Measurements from ENCODE around the gene TM2D3.
"Not testable (repeated sequence)": the region's sequence is repeated elsewhere in the genome, so short reads cannot be mapped to it uniquely, and the experiment has no call there.

The TM2D3 gene

GRCh38 chr15:101626729-101627128 is 25.5 kb downstream of the TM2D3 start:
- not testable (repeated sequence) for H3K4me3 ChIP-seq (ENCODE audit: insufficient read depth, low read depth, low read length, poor library complexity, severe bottlenecking); H3K4me1 ChIP-seq (ENCODE audit: control insufficient read depth, insufficient read depth, low read length, poor library complexity, severe bottlenecking); H3K36me3 ChIP-seq (ENCODE audit: control insufficient read depth, insufficient read depth, low read length); H3K27me3 ChIP-seq (replicated peaks; ENCODE audit: control insufficient read depth, insufficient read depth, low read length, poor library complexity, severe bottlenecking); DNase-seq; H3K9me3 ChIP-seq (ENCODE audit: control insufficient read depth, low read length); H3K27ac ChIP-seq (ENCODE audit: insufficient read depth, low read length, poor library complexity, severe bottlenecking)

GRCh38 chr15:101625980-101626379 is 26.2 kb downstream of the TM2D3 start:
- Histone ChIP-seq H3K27me3 (replicated peaks; ENCODE audit: control insufficient read depth, insufficient read depth, low read length, poor library complexity, severe bottlenecking) (no peaks in the 10 kb centered on the region), H3K36me3 (ENCODE audit: control insufficient read depth, insufficient read depth, low read length) (peaks cover 2% of the 10 kb centered on the region), H3K27ac (ENCODE audit: insufficient read depth, low read length, poor library complexity, severe bottlenecking) (no peak overlapping the region), H3K4me3 (ENCODE audit: insufficient read depth, low read depth, low read length, poor library complexity, severe bottlenecking) (no peak overlapping the region), H3K9me3 (ENCODE audit: control insufficient read depth, low read length) (no peaks in the 10 kb centered on the region), H3K4me1 (ENCODE audit: control insufficient read depth, insufficient read depth, low read length, poor library complexity, severe bottlenecking) (peaks cover 8% of the 10 kb centered on the region)
- no peak for DNase-seq

- H3K4me1 ChIP-seq (ENCODE audit: control insufficient read depth, insufficient read depth, low read length, poor library complexity, severe bottlenecking): peaks cover 8% of the 10 kb centered on the region
- H3K9me3 ChIP-seq (ENCODE audit: control insufficient read depth, low read length): no peaks in the 10 kb centered on the region
- H3K4me3 ChIP-seq (ENCODE audit: insufficient read depth, low read depth, low read length, poor library complexity, severe bottlenecking): no peak overlapping the region
- no peak for DNase-seq
- no peak overlapping the region for H3K27ac ChIP-seq (ENCODE audit: insufficient read depth, low read length, poor library complexity, severe bottlenecking)
- peaks cover 5% of the 10 kb centered on the region for H3K36me3 ChIP-seq (ENCODE audit: control insufficient read depth, insufficient read depth, low read length)
- H3K27me3 ChIP-seq (replicated peaks; ENCODE audit: control insufficient read depth, insufficient read depth, low read length, poor library complexity, severe bottlenecking): no peaks in the 10 kb centered on the region
Observed at GRCh38 chr15:101625184-101625583, 27.0 kb downstream of the TM2D3 start.

GRCh38 chr15:101623367-101624304 is 28.5 kb downstream of the TM2D3 start:
- H3K27me3 ChIP-seq (replicated peaks; ENCODE audit: control insufficient read depth, insufficient read depth, low read length, poor library complexity, severe bottlenecking): no peaks in the 10 kb centered on the region
- peaks cover 5% of the 10 kb centered on the region for H3K36me3 ChIP-seq (ENCODE audit: control insufficient read depth, insufficient read depth, low read length)
- no peak overlapping the region for H3K27ac ChIP-seq (ENCODE audit: insufficient read depth, low read length, poor library complexity, severe bottlenecking)
- H3K4me3 ChIP-seq (ENCODE audit: insufficient read depth, low read depth, low read length, poor library complexity, severe bottlenecking): no peak overlapping the region
- no peak for DNase-seq
- H3K4me1 ChIP-seq (ENCODE audit: control insufficient read depth, insufficient read depth, low read length, poor library complexity, severe bottlenecking): peaks cover 8% of the 10 kb centered on the region
- H3K9me3 ChIP-seq (ENCODE audit: control insufficient read depth, low read length): no peaks in the 10 kb centered on the region

- H3K4me1 ChIP-seq (ENCODE audit: control insufficient read depth, insufficient read depth, low read length, poor library complexity, severe bottlenecking): peaks cover 8% of the 10 kb centered on the region
- DNase-seq: no peak
- no peak overlapping the region for H3K27ac ChIP-seq (ENCODE audit: insufficient read depth, low read length, poor library complexity, severe bottlenecking)
- H3K36me3 ChIP-seq (ENCODE audit: control insufficient read depth, insufficient read depth, low read length): peaks cover 5% of the 10 kb centered on the region
- H3K27me3 ChIP-seq (replicated peaks; ENCODE audit: control insufficient read depth, insufficient read depth, low read length, poor library complexity, severe bottlenecking): no peaks in the 10 kb centered on the region
- no peaks in the 10 kb centered on the region for H3K9me3 ChIP-seq (ENCODE audit: control insufficient read depth, low read length)
- H3K4me3 ChIP-seq (ENCODE audit: insufficient read depth, low read depth, low read length, poor library complexity, severe bottlenecking): no peak overlapping the region
Observed at GRCh38 chr15:101621961-101622360, 30.2 kb downstream of the TM2D3 start.

GRCh38 chr15:101620671-101621070 is 31.5 kb downstream of the TM2D3 start:
- peaks cover 5% of the 10 kb centered on the region for H3K36me3 ChIP-seq (ENCODE audit: control insufficient read depth, insufficient read depth, low read length)
- no peaks in the 10 kb centered on the region for H3K27me3 ChIP-seq (replicated peaks; ENCODE audit: control insufficient read depth, insufficient read depth, low read length, poor library complexity, severe bottlenecking)
- H3K4me1 ChIP-seq (ENCODE audit: control insufficient read depth, insufficient read depth, low read length, poor library complexity, severe bottlenecking): peaks cover 8% of the 10 kb centered on the region
- H3K27ac ChIP-seq (ENCODE audit: insufficient read depth, low read length, poor library complexity, severe bottlenecking): no peak overlapping the region
- no peak overlapping the region for H3K4me3 ChIP-seq (ENCODE audit: insufficient read depth, low read depth, low read length, poor library complexity, severe bottlenecking)
- no peaks in the 10 kb centered on the region for H3K9me3 ChIP-seq (ENCODE audit: control insufficient read depth, low read length)
- DNase-seq: no peak

GRCh38 chr15:101619615-101619865 is 32.6 kb downstream of the TM2D3 start:
- DNase-seq: no peak
- Histone ChIP-seq H3K4me1 (ENCODE audit: control insufficient read depth, insufficient read depth, low read length, poor library complexity, severe bottlenecking) (peaks cover 8% of the 10 kb centered on the region), H3K9me3 (ENCODE audit: control insufficient read depth, low read length) (no peaks in the 10 kb centered on the region), H3K27me3 (replicated peaks; ENCODE audit: control insufficient read depth, insufficient read depth, low read length, poor library complexity, severe bottlenecking) (no peaks in the 10 kb centered on the region), H3K27ac (ENCODE audit: insufficient read depth, low read length, poor library complexity, severe bottlenecking) (no peak overlapping the region), H3K36me3 (ENCODE audit: control insufficient read depth, insufficient read depth, low read length) (peaks cover 5% of the 10 kb centered on the region), H3K4me3 (ENCODE audit: insufficient read depth, low read depth, low read length, poor library complexity, severe bottlenecking) (no peak overlapping the region)

GRCh38 chr15:101618851-101619614 is 33.1 kb downstream of the TM2D3 start:
- no peak overlapping the region for H3K4me3 ChIP-seq (ENCODE audit: insufficient read depth, low read depth, low read length, poor library complexity, severe bottlenecking)
- peaks cover 6% of the 10 kb centered on the region for H3K4me1 ChIP-seq (ENCODE audit: control insufficient read depth, insufficient read depth, low read length, poor library complexity, severe bottlenecking)
- H3K27me3 ChIP-seq (replicated peaks; ENCODE audit: control insufficient read depth, insufficient read depth, low read length, poor library complexity, severe bottlenecking): no peaks in the 10 kb centered on the region
- peaks cover 5% of the 10 kb centered on the region for H3K36me3 ChIP-seq (ENCODE audit: control insufficient read depth, insufficient read depth, low read length)
- DNase-seq: no peak
- H3K27ac ChIP-seq (ENCODE audit: insufficient read depth, low read length, poor library complexity, severe bottlenecking): no peak overlapping the region
- H3K9me3 ChIP-seq (ENCODE audit: control insufficient read depth, low read length): no peaks in the 10 kb centered on the region

- no peaks in the 10 kb centered on the region for H3K9me3 ChIP-seq (ENCODE audit: control insufficient read depth, low read length)
- no peaks in the 10 kb centered on the region for H3K27me3 ChIP-seq (replicated peaks; ENCODE audit: control insufficient read depth, insufficient read depth, low read length, poor library complexity, severe bottlenecking)
- DNase-seq: no peak
- no peak overlapping the region for H3K27ac ChIP-seq (ENCODE audit: insufficient read depth, low read length, poor library complexity, severe bottlenecking)
- no peak overlapping the region for H3K4me3 ChIP-seq (ENCODE audit: insufficient read depth, low read depth, low read length, poor library complexity, severe bottlenecking)
- H3K36me3 ChIP-seq (ENCODE audit: control insufficient read depth, insufficient read depth, low read length): peaks cover 5% of the 10 kb centered on the region
- peaks cover 3% of the 10 kb centered on the region for H3K4me1 ChIP-seq (ENCODE audit: control insufficient read depth, insufficient read depth, low read length, poor library complexity, severe bottlenecking)
Observed at GRCh38 chr15:101618076-101618475, 34.1 kb downstream of the TM2D3 start.

- no peak for DNase-seq
- H3K9me3 ChIP-seq (ENCODE audit: control insufficient read depth, low read length): no peaks in the 10 kb centered on the region
- peaks cover 3% of the 10 kb centered on the region for H3K4me1 ChIP-seq (ENCODE audit: control insufficient read depth, insufficient read depth, low read length, poor library complexity, severe bottlenecking)
- H3K36me3 ChIP-seq (ENCODE audit: control insufficient read depth, insufficient read depth, low read length): peaks cover 5% of the 10 kb centered on the region
- H3K4me3 ChIP-seq (ENCODE audit: insufficient read depth, low read depth, low read length, poor library complexity, severe bottlenecking): no peak overlapping the region
- H3K27me3 ChIP-seq (replicated peaks; ENCODE audit: control insufficient read depth, insufficient read depth, low read length, poor library complexity, severe bottlenecking): no peaks in the 10 kb centered on the region
- H3K27ac ChIP-seq (ENCODE audit: insufficient read depth, low read length, poor library complexity, severe bottlenecking): no peak overlapping the region
Observed at GRCh38 chr15:101617390-101617965, 34.7 kb downstream of the TM2D3 start.

Measured in effector memory CD4-positive, alpha-beta T cell (primary cell).